ENCODE results near the gene SENP1. TPM values are rescaled to one million over a fixed set of nuclear protein-coding genes. Genes with fewer than 3 reads are reported as not detected.

SENP1 gene
- total and polyA plus RNA-seq, 2 of the 4 experiments (the other 2 are of a cell fraction) = 7.2 to 25.3 TPM

DNA sequence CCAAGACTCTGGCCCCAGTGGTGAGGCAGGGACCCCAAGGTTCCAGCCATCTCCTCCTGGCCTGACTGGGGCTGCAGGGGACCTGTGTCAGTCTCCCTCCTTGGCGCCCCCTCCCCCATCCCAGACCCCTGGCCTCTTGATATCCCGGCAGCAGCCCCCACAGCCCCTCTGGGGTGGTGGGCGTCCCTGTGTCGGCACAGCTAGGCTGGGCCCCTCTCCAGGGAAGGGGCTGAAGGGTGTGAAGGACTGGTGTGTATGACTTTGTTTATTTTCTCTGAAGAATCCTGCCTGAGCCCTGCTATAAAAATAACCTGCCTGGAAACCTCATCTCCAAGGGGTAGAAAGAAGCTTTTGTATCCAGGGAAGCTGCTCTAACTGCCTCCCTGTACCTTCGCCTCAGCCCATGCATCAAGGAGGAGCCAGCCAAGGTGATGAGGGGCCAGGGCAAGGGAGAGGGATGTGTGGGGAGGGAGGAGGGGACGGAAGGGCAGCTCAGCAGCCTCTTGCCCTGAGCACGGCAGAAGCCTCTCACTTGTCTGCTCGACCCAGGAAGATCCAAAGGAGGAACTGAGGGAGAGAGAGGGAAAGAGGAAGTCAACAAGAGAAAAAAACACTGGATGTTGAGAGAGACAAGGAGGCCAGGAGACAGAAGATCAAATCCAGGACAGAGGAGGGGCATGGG, 76.2 kb downstream of the SENP1 start:
- WGBS, 2 experiments (ENCODE audit: extremely low coverage in 2 of 2, insufficient read length in 1 of 2) = 25% methylated on average over 3 of the region's 8 CpGs; no CpG with 5 or more reads in 1 of the 2 experiments
- intact Hi-C loops (cut with micrococcal nuclease) (no loop called here), dilution Hi-C loops (cut with HindIII; ENCODE audit: low sequenced_read_pairs, unreplicated experiment) (no loop called here), in situ Hi-C loops (cut with MboI; ENCODE audit: low sequenced_read_pairs) (no loop called here)
- Histone ChIP-seq H4K8ac (ENCODE audit: low read depth in 2 of 2, low read length in 2 of 2) (no peak overlapping the region), H3K4me3 (ENCODE audit: insufficient read depth, low read depth, low read length) (no peak overlapping the region), H3K36me3 (ENCODE audit: control insufficient read depth, insufficient read depth, low read length) (no peaks in the 10 kb centered on the region), H3K9ac (ENCODE audit: low read depth, low read length) (no peak overlapping the region), H4K20me1 (ENCODE audit: insufficient read depth, low read length) (no peaks in the 10 kb centered on the region), H2BK15ac (ENCODE audit: low read depth, low read length) (no peak overlapping the region), H3K9me3 (ENCODE audit: control insufficient read depth, insufficient read depth, low read length) (no peaks in the 10 kb centered on the region), H3K4me2 (ENCODE audit: low read depth, low read length) (no peak overlapping the region), H2AK5ac (ENCODE audit: low read depth, low read length) (no peak overlapping the region), H3K79me1 (ENCODE audit: low read depth in 1 of 2, low read length in 2 of 2) (no peaks in the 10 kb centered on the region), H4K5ac (ENCODE audit: low read depth, low read length) (no peak overlapping the region), H4K91ac (ENCODE audit: insufficient read depth, low read depth, low read length) (no peak overlapping the region), H2BK20ac (ENCODE audit: low read depth, low read length) (no peak overlapping the region), H3K9me1 (ENCODE audit: insufficient read depth, low read length) (no peaks in the 10 kb centered on the region), H3K23ac (ENCODE audit: low read depth, low read length) (no peak overlapping the region), H2BK120ac (ENCODE audit: low read depth, low read length) (no peak overlapping the region), H3K4ac (ENCODE audit: low read depth, low read length) (no peak overlapping the region), H3K27me3 (ENCODE audit: control insufficient read depth, insufficient read depth, low read length) (peaks cover 53% of the 10 kb centered on the region), H3K4me1 (ENCODE audit: control insufficient read depth, insufficient read depth, low read length) (peaks cover 4% of the 10 kb centered on the region; the same call in 1 of the 2 replicates), H3K14ac (replicated peaks; ENCODE audit: low read depth, low read length) (no peak overlapping the region), H2AK9ac (replicated peaks; ENCODE audit: low read depth, low read length, poor library complexity) (no peak overlapping the region), H2BK5ac (ENCODE audit: low read depth, low read length, poor library complexity, severe bottlenecking) (no peak overlapping the region), H3K27ac (ENCODE audit: insufficient read depth, low read length) (no peak overlapping the region), H3K56ac (ENCODE audit: extremely low read depth, insufficient read depth, low read length) (no peak overlapping the region), H3K18ac (ENCODE audit: low read depth, low read length) (no peak overlapping the region), H2AFZ (replicated peaks; ENCODE audit: low read length, poor library complexity) (no peak overlapping the region)
- POLR2A ChIA-PET (ENCODE audit: unreplicated experiment) = no interaction called here
- CTCF ChIA-PET = no interaction called here
- BruUV-seq (replicated peaks) = no TSS peak
- TF ChIP-seq RFX5 (IDR thresholded peaks at IDR 0.05; ENCODE audit: low read depth, low read length) (no peak), CHD1 (IDR thresholded peaks at IDR 0.05; ENCODE audit: low read depth, low read length) (no peak), MXI1 (IDR thresholded peaks at IDR 0.05; ENCODE audit: borderline replicate concordance, low read depth, low read length) (no peak), RCOR1 (IDR thresholded peaks at IDR 0.05; ENCODE audit: insufficient replicate concordance, low read length) (no peak), SMC3 (IDR thresholded peaks at IDR 0.05; ENCODE audit: low read depth, low read length) (no peak), RAD21 (IDR thresholded peaks at IDR 0.05; ENCODE audit: low read length) (no peak), CEBPB (IDR thresholded peaks at IDR 0.05; ENCODE audit: low read depth, low read length) (no peak), POLR2A (IDR thresholded peaks at IDR 0.05; ENCODE audit: low read depth, low read length) (no peak), MAFK (IDR thresholded peaks at IDR 0.05; ENCODE audit: low read depth, low read length) (no peak), BHLHE40 (IDR thresholded peaks at IDR 0.05; ENCODE audit: low read depth, low read length) (no peak), MAZ (IDR thresholded peaks at IDR 0.05; ENCODE audit: borderline replicate concordance, low read depth, low read length) (no peak), NFE2L2 (IDR thresholded peaks at IDR 0.05; ENCODE audit: low read depth, low read length) (no peak), FOS (IDR thresholded peaks at IDR 0.05; ENCODE audit: low read depth, low read length) (no peak)
- TF ChIP-seq, protein P1, sequence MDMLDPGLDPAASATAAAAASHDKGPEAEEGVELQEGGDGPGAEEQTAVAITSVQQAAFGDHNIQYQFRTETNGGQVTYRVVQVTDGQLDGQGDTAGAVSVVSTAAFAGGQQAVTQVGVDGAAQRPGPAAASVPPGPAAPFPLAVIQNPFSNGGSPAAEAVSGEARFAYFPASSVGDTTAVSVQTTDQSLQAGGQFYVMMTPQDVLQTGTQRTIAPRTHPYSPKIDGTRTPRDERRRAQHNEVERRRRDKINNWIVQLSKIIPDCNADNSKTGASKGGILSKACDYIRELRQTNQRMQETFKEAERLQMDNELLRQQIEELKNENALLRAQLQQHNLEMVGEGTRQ (IDR thresholded peaks at IDR 0.05; ENCODE audit: low read depth, low read length) = no peak
- TF ChIP-seq, protein P2, sequence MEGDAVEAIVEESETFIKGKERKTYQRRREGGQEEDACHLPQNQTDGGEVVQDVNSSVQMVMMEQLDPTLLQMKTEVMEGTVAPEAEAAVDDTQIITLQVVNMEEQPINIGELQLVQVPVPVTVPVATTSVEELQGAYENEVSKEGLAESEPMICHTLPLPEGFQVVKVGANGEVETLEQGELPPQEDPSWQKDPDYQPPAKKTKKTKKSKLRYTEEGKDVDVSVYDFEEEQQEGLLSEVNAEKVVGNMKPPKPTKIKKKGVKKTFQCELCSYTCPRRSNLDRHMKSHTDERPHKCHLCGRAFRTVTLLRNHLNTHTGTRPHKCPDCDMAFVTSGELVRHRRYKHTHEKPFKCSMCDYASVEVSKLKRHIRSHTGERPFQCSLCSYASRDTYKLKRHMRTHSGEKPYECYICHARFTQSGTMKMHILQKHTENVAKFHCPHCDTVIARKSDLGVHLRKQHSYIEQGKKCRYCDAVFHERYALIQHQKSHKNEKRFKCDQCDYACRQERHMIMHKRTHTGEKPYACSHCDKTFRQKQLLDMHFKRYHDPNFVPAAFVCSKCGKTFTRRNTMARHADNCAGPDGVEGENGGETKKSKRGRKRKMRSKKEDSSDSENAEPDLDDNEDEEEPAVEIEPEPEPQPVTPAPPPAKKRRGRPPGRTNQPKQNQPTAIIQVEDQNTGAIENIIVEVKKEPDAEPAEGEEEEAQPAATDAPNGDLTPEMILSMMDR (conservative IDR thresholded peaks at IDR 0.05; ENCODE audit: low read depth, low read length) = no peak
- TF ChIP-seq, protein P3, sequence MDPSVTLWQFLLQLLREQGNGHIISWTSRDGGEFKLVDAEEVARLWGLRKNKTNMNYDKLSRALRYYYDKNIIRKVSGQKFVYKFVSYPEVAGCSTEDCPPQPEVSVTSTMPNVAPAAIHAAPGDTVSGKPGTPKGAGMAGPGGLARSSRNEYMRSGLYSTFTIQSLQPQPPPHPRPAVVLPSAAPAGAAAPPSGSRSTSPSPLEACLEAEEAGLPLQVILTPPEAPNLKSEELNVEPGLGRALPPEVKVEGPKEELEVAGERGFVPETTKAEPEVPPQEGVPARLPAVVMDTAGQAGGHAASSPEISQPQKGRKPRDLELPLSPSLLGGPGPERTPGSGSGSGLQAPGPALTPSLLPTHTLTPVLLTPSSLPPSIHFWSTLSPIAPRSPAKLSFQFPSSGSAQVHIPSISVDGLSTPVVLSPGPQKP (IDR thresholded peaks at IDR 0.05; ENCODE audit: borderline replicate concordance, low read depth, low read length) = no peak
- DNase-seq (no peak), ATAC-seq (ENCODE audit: low read depth) (no peak; the same call in 1 of the 2 replicates)

All from IMR-90 (cell line).